Measurements from ENCODE around the gene PLEKHG5.
A peak's percentile ranks its signal among the peaks of the same experiment; 100 is the strongest.

The PLEKHG5 gene

DNA sequence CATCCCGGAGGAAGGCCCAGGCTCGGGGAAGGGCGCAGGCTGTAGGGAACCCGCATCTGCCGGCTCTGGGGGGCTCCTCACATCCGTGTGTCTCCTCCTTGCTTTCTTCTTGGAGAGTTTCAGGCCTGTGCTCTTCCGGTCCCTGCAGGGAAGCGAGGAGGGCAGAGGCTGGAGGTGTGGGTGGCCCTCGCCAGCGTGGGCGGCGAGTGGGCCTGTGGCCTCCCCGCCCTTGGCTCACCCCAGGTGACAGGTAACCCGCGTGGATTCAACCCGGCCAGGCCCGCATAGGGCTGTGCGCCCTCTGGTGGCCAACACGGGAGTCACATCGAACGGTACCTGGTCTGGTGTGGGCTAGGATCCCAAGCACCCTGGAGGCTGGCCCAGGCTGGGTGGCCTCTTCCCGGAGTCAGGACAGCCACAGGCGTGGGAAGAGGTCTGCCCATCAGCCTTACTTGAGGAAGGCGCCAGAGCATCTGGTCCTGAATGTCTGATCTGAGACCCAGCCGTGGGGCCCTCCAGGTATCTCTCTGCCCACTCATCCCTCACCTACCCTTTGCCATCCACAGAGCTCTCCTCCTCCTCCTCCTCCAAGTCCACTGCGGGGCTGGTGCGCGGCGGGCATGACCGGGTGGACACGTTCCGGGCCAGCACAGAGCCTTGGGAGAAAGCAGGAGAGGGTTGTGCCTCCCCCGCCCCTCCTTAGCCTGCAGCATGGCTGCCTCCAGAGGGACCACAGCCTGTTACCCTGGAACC is 15.9 kb downstream of the PLEKHG5 start:
- DNase-seq, result peak; percentile 84

GRCh38 chr1:6474815-6475282 is 16.6 kb downstream of the PLEKHG5 start:
- DNase-seq, result no peak

DNA sequence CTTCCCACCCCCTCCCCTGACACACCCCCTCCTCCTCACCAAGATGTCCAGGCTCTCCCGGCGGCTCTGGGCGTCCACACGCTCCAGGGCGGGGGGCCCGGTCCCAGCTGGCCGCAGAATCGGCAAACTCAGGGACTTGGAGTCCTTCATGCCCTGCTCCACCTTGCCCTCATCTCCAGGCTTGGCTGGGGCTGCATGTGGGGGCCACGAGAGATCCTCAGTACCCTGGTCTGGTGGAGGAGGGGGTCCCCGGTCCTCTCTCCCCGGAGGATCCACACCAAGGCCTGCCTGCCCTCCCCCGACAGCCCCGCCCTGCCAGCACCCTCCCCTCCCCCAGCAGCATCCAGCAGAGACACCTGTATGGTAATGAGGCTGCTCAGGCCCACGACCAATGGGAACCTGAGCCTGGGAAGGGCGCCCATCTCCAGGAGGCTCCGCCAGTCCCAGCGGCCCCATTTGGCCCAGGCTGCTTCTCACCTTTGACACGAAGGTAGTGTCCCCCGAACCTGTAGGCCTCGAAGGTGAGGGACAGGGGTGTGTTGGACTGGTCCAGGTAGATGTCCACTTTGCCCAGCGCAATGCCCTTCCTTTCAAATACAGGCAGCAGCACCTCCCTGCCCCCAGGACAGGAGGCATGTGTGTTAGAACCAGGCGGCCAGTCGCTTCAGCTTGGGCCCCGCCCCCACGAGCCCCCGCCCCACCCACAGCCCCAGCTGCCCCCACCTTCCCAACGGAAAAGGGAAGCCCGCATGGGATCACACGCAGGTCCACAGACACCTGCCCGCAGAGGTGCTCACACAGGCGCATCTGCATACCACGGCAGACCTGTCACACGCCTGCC is 17.3 kb downstream of the PLEKHG5 start:
- no peak for DNase-seq

- DNase-seq, result no peak
Observed at GRCh38 chr1:6473156-6473555, 18.3 kb downstream of the PLEKHG5 start.

GRCh38 chr1:6472391-6472790 is 19.1 kb downstream of the PLEKHG5 start:
- DNase-seq, result no peak

GRCh38 chr1:6471970-6472368 is 19.5 kb downstream of the PLEKHG5 start:
- DNase-seq, result no peak

- DNase-seq, result peak; percentile 75
Observed at GRCh38 chr1:6471086-6471969, 20.1 kb downstream of the PLEKHG5 start.

DNA sequence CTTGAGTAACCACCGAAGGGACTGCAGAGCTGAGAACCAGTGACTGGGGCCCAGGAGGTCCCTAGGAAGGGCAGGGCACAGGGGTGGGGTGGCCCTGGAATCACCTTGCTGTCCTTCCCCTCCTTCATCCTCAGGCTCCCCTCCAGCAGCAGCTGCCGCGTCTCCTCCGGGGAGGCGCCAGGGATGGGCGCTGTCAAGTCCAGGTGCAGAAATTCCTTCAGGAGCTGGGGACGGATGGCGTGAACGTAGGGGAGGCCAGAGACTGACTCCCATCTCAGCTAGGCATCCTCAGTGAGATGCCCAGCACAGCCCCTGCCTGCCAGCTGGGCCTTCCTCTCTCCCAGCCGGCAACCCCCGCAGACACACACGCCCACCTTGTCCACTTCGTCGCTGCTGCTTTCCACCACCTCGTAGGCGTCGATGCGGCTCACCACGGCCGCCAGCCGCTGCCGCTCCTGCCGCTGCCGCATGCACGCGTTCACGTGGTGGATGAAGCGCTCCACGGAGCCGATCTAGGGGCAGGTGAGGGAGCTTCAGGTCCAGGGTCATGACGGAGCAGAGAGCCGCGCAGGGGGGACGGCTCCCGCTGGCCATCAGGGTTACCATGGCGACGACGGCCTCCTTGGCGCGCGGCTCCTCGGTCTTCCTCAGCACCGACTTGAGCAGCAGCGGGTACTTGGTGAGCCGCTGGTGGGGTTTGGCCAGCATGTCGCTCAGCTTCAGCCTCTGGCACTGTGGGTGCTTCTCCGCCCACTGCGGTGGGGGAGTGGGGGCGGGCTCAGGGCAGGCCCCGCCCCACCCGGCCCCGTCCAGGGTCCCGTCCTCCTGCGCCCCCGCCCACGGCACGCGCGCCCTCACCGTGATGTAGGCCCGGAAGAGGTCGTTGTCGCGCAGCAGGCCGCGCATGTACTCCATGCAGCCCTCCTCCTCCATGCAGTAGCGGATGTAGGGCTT is 21.1 kb downstream of the PLEKHG5 start:
- DNase-seq, result no peak

GRCh38 chr1:6468729-6469461 is 22.6 kb downstream of the PLEKHG5 start:
- DNase-seq, result no peak

DNA sequence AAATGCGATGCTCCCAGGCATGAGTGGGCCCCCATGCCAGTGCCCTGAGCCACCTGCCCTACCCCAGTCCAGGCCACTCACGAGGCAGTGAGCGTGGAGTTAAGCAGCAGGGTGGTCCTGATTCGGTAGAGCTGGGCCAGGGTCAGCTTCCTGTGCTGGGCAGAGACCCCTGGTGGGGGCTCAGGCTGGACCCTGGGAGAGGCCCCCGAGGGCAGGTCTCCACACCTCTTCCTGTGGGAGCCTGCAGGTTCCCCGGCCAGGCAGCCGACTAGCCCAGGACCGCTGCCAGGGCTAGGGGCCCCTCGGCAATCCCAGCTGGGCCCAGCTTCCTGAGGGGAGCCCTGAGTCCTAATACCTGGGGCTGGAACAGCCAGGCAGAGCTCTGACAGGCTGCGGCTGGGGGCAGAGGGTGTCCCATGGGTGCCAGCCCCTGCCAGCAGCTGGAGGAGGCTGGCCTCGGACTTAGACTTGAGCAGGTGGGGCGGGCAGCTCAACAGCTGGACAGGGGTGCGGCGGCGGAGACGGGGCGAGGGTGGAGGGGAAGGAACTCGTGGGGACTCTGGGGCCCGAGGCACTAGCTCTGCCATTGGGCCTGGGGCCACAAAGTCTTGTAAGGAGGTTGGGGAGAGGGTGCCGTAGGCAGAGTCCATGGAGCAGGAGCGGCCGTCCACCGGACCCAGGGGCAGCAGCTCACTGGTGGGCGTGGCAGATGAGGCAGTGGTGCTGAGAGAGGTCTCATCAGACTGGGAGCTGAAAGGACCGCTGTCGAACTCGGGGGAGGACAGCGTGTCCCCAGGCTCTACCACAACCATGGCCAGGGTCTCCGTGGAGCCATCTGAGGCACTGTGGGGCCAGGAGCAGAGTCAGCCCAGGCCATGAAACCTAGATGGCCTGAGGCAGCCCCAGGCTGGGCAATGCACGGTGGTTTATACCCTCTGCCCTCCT is 23.5 kb downstream of the PLEKHG5 start:
- DNase-seq, result no peak

GRCh38 chr1:6467224-6467623 is 24.2 kb downstream of the PLEKHG5 start:
- no peak for DNase-seq

GRCh38 chr1:6466751-6467150 is 24.7 kb downstream of the PLEKHG5 start:
- no peak for DNase-seq

GRCh38 chr1:6466023-6466422 is 25.4 kb downstream of the PLEKHG5 start, which contains the start of gene TNFRSF25:
Gene TNFRSF25, minus strand, starts transcription at chr1:6466173. Its CDS starts 66 bp downstream, at chr1:6466107.
- no peak for DNase-seq

- DNase-seq, result no peak
Observed at GRCh38 chr1:6465461-6466005, 25.9 kb downstream of the PLEKHG5 start.

GRCh38 chr1:6464915-6465314 is 26.6 kb downstream of the PLEKHG5 start:
- DNase-seq, result no peak

DNA sequence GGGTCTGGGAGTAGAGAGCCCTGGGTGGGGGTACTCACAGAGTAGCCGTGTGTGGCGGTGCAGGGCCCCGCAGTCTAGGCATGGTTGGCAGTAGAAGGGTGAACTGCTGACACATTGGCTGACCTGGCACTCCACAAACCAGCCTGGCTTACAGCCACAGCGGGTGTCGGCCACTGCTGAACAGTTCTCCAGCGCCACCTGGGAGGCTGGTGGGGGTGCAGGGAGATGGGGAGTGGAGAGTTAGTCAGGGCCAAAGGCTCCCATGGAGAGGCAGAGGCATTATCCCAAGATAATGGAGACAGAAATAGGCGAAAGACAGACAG is 27.0 kb downstream of the PLEKHG5 start:
- no peak for DNase-seq

- DNase-seq, result no peak
Observed at GRCh38 chr1:6463120-6463412, 28.4 kb downstream of the PLEKHG5 start.

GRCh38 chr1:6462412-6463119 is 28.9 kb downstream of the PLEKHG5 start:
- DNase-seq, result no peak
